GM12878 (cell line): Measurements from ENCODE around the gene ADAMTSL1.

Source experiments
- ESRRA ChIP-seq: IDR thresholded peaks from 2 replicates; pipeline ENCODE4 v1.6.1; 2012; ENCODE audit warnings: mild to moderate bottlenecking, low read length, improper control_type of control experiment
- FOXK2 ChIP-seq: fragments of 450-650 bp; IDR thresholded peaks from 2 replicates; pipeline ENCODE4 v1.6.1; 2017; ENCODE audit warnings: mild to moderate bottlenecking, moderate library complexity
- JUND ChIP-seq: IDR thresholded peaks from 2 replicates; pipeline ENCODE4 v1.6.1; 2012; ENCODE audit warnings: low read depth, mild to moderate bottlenecking, low read length, improper control_type of control experiment, moderate library complexity
- POLR2A ChIP-seq: IDR thresholded peaks from 2 replicates; pipeline ENCODE4 v1.6.1; 2011; ENCODE audit warnings: low read depth, mild to moderate bottlenecking, low read length
- RUNX3 ChIP-seq: IDR thresholded peaks from 2 replicates; pipeline ENCODE4 v1.6.1; 2012; ENCODE audit warnings: low read length, inconsistent platforms
- SPI1 ChIP-seq: IDR thresholded peaks from 2 replicates; pipeline ENCODE4 v1.6.1; 2011; ENCODE audit warnings: low read depth, mild to moderate bottlenecking, low read length, moderate library complexity, borderline replicate concordance; ENCODE audit not compliant: insufficient read depth
- SRF ChIP-seq, 2 experiments: IDR thresholded peaks; 2 replicates each; pipeline ENCODE4 v1.6.1; 2011; ENCODE audit warnings: low read depth in 2 of 2, low read length in 2 of 2, mild to moderate bottlenecking in 1 of 2, moderate library complexity in 1 of 2
- ZSCAN29 ChIP-seq: fragments of 450-650 bp; IDR thresholded peaks from 2 replicates; pipeline ENCODE4 v1.6.1; 2017; ENCODE audit warnings: mild to moderate bottlenecking, moderate library complexity
- TF ChIP-seq, protein P1 (sequence below), 3 experiments: IDR thresholded peaks in 2 of 3; conservative IDR thresholded peaks in 1 of 3; 2 replicates each; pipeline ENCODE4 v1.5.1; 2011; ENCODE audit warnings: low read depth in 3 of 3, low read length in 3 of 3, mild to moderate bottlenecking in 3 of 3, control low read depth in 2 of 3, moderate library complexity in 2 of 3, inconsistent platforms in 1 of 3, mixed read lengths in 1 of 3; ENCODE audit not compliant: control insufficient read depth in 2 of 3, insufficient read depth in 1 of 3; ENCODE audit errors: extremely low read depth in 1 of 3
- TF ChIP-seq, protein P2 (sequence below): fragments of 450-650 bp; IDR thresholded peaks from 2 replicates; pipeline ENCODE4 v1.6.1; 2017; ENCODE audit warnings: low read depth, mild to moderate bottlenecking, moderate library complexity
- TF ChIP-seq, protein P3 (sequence below): fragments of 450-650 bp; IDR thresholded peaks from 2 replicates; pipeline ENCODE4 v1.6.1; 2017; ENCODE audit warnings: mild to moderate bottlenecking

DNA sequence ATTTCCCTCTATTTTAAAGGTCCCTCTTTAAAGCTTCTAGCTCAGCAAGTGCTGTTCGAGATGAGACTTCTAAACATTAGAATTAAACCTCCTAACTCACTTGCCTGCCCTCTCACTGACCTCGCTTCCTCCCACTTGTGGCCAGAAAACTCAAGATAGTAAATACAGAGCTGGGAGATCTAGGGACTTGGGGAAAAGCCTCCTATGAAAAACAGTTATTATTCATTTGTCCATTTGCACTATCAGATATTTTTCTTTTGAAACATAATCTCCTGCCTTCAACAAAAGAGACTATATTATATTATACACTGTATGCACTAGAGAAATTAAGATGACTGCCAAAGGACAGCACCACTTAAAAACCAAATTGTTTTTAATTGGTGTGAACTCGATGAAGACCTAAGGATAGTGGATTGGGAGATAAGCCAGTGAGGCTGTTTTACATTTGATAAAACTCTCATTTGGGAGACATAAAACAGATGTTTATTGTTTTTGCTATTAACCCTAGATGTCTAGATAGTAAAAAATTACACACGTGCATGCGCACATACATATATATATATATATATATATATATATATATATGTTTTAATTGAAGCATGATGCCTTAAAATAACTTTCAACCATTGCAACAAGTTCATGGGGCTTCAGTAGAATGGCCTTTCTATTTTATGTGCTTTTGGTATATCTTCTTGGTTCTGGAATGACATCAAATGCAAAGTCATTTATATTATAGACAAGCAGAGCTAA, 229.4 kb downstream of the ADAMTSL1 start:
- TF ChIP-seq, protein P1, sequence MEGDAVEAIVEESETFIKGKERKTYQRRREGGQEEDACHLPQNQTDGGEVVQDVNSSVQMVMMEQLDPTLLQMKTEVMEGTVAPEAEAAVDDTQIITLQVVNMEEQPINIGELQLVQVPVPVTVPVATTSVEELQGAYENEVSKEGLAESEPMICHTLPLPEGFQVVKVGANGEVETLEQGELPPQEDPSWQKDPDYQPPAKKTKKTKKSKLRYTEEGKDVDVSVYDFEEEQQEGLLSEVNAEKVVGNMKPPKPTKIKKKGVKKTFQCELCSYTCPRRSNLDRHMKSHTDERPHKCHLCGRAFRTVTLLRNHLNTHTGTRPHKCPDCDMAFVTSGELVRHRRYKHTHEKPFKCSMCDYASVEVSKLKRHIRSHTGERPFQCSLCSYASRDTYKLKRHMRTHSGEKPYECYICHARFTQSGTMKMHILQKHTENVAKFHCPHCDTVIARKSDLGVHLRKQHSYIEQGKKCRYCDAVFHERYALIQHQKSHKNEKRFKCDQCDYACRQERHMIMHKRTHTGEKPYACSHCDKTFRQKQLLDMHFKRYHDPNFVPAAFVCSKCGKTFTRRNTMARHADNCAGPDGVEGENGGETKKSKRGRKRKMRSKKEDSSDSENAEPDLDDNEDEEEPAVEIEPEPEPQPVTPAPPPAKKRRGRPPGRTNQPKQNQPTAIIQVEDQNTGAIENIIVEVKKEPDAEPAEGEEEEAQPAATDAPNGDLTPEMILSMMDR (IDR thresholded peaks at IDR 0.05 in 2 of 3, conservative IDR thresholded peaks at IDR 0.05 in 1 of 3; ENCODE audit: control insufficient read depth in 2 of 3, extremely low read depth in 1 of 3, insufficient read depth in 1 of 3, low read depth in 3 of 3, low read length in 3 of 3): no peak
- TF ChIP-seq RUNX3: no peak
- no peak for TF ChIP-seq SPI1
- TF ChIP-seq, protein P2, sequence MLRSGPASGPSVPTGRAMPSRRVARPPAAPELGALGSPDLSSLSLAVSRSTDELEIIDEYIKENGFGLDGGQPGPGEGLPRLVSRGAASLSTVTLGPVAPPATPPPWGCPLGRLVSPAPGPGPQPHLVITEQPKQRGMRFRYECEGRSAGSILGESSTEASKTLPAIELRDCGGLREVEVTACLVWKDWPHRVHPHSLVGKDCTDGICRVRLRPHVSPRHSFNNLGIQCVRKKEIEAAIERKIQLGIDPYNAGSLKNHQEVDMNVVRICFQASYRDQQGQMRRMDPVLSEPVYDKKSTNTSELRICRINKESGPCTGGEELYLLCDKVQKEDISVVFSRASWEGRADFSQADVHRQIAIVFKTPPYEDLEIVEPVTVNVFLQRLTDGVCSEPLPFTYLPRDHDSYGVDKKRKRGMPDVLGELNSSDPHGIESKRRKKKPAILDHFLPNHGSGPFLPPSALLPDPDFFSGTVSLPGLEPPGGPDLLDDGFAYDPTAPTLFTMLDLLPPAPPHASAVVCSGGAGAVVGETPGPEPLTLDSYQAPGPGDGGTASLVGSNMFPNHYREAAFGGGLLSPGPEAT: no peak
- no peak for TF ChIP-seq ESRRA
- TF ChIP-seq ZSCAN29: no peak
- TF ChIP-seq FOXK2: no peak
- TF ChIP-seq JUND: no peak
- TF ChIP-seq, protein P3, sequence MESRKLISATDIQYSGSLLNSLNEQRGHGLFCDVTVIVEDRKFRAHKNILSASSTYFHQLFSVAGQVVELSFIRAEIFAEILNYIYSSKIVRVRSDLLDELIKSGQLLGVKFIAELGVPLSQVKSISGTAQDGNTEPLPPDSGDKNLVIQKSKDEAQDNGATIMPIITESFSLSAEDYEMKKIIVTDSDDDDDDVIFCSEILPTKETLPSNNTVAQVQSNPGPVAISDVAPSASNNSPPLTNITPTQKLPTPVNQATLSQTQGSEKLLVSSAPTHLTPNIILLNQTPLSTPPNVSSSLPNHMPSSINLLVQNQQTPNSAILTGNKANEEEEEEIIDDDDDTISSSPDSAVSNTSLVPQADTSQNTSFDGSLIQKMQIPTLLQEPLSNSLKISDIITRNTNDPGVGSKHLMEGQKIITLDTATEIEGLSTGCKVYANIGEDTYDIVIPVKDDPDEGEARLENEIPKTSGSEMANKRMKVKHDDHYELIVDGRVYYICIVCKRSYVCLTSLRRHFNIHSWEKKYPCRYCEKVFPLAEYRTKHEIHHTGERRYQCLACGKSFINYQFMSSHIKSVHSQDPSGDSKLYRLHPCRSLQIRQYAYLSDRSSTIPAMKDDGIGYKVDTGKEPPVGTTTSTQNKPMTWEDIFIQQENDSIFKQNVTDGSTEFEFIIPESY: no peak
- no peak for TF ChIP-seq SRF (IDR thresholded peaks at IDR 0.05; ENCODE audit: low read depth in 2 of 2, low read length in 2 of 2)
- TF ChIP-seq POLR2A: no peak
